ENCODE results near the gene NFATC2. TPM values are rescaled to one million over a fixed set of nuclear protein-coding genes. Genes with fewer than 3 reads are reported as not detected.

NFATC2 gene
- total RNA-seq, 1 donor from 2014 or later = 4.8 TPM

- Mint-ChIP-seq H3K4me3 (no peak overlapping the region), H3K27ac (no peak overlapping the region), H3K27me3 (no peaks in the 10 kb centered on the region), H3K9me3 (no peaks in the 10 kb centered on the region), H3K4me1 (ENCODE audit: unreplicated experiment) (peaks cover 9% of the 10 kb centered on the region), H3K36me3 (no peaks in the 10 kb centered on the region)
- no peak for DNase-seq (ENCODE audit: extremely low spot score, unreplicated experiment)
- TF ChIP-seq CTCF (conservative IDR thresholded peaks at IDR 0.05) = no peak
Observed at GRCh38 chr20:51397137-51397536, 145.4 kb downstream of the NFATC2 start.

GRCh38 chr20:51396365-51396909 is 146.1 kb downstream of the NFATC2 start:
- no peaks in the 10 kb centered on the region for H3K27me3 Mint-ChIP-seq
- H3K4me1 Mint-ChIP-seq (ENCODE audit: unreplicated experiment) = peaks cover 9% of the 10 kb centered on the region
- no peaks in the 10 kb centered on the region for H3K36me3 Mint-ChIP-seq
- DNase-seq (ENCODE audit: extremely low spot score, unreplicated experiment) = no peak
- no peak overlapping the region for H3K27ac Mint-ChIP-seq
- TF ChIP-seq CTCF (conservative IDR thresholded peaks at IDR 0.05) = no peak
- no peak overlapping the region for H3K4me3 Mint-ChIP-seq
- H3K9me3 Mint-ChIP-seq = no peaks in the 10 kb centered on the region

- no peaks in the 10 kb centered on the region for H3K36me3 Mint-ChIP-seq
- H3K9me3 Mint-ChIP-seq = no peaks in the 10 kb centered on the region
- H3K4me3 Mint-ChIP-seq = no peak overlapping the region
- no peak for TF ChIP-seq CTCF (conservative IDR thresholded peaks at IDR 0.05)
- no peaks in the 10 kb centered on the region for H3K27me3 Mint-ChIP-seq
- no peak for DNase-seq (ENCODE audit: extremely low spot score, unreplicated experiment)
- no peak overlapping the region for H3K27ac Mint-ChIP-seq
- H3K4me1 Mint-ChIP-seq (ENCODE audit: unreplicated experiment) = peaks cover 9% of the 10 kb centered on the region
Observed at GRCh38 chr20:51394706-51395105, 147.8 kb downstream of the NFATC2 start.

GRCh38 chr20:51393571-51393970 is 148.9 kb downstream of the NFATC2 start:
- Mint-ChIP-seq H3K4me1 (ENCODE audit: unreplicated experiment) (peaks cover 5% of the 10 kb centered on the region), H3K27ac (no peak overlapping the region)

GRCh38 chr20:51392614-51393186 is 149.8 kb downstream of the NFATC2 start:
- Mint-ChIP-seq H3K27ac (no peak overlapping the region), H3K4me3 (no peak overlapping the region), H3K36me3 (no peaks in the 10 kb centered on the region), H3K27me3 (no peaks in the 10 kb centered on the region), H3K9me3 (no peaks in the 10 kb centered on the region), H3K4me1 (ENCODE audit: unreplicated experiment) (peaks cover 4% of the 10 kb centered on the region)
- TF ChIP-seq CTCF (conservative IDR thresholded peaks at IDR 0.05) = no peak
- DNase-seq (ENCODE audit: extremely low spot score, unreplicated experiment) = no peak

More at GRCh38 chr20:51393571-51393970, 148.9 kb downstream of the NFATC2 start:
- Mint-ChIP-seq H3K36me3 (no peaks in the 10 kb centered on the region), H3K4me3 (no peak overlapping the region), H3K9me3 (no peaks in the 10 kb centered on the region), H3K27me3 (no peaks in the 10 kb centered on the region)
- no peak for DNase-seq (ENCODE audit: extremely low spot score, unreplicated experiment)
- no peak for TF ChIP-seq CTCF (conservative IDR thresholded peaks at IDR 0.05)
